Nephron progenitor cell (in vitro differentiated cells): Measurements from ENCODE around the gene MEIS2.

Experiments used
- DNase-seq: peaks from one replicate; pipeline ENCODE4 v3.0.0; 2021
- H3K27ac Mint-ChIP-seq: 2 replicates; pipeline ENCODE4 v1.8.0; 2021; ENCODE audit warnings: mild to moderate bottlenecking, moderate library complexity, mixed read lengths
- H3K27me3 Mint-ChIP-seq: 2 replicates; pipeline ENCODE4 v1.8.0; 2021; ENCODE audit warnings: mild to moderate bottlenecking, low read depth, mixed read lengths; ENCODE audit not compliant: poor library complexity
- H3K36me3 Mint-ChIP-seq: 2 replicates; pipeline ENCODE4 v1.8.0; 2021; ENCODE audit warnings: low read depth, mixed read lengths
- H3K4me1 Mint-ChIP-seq: 2 replicates; pipeline ENCODE4 v1.8.0; 2021; ENCODE audit warnings: mixed read lengths
- H3K4me3 Mint-ChIP-seq: 2 replicates; pipeline ENCODE4 v1.8.0; 2021; ENCODE audit warnings: mild to moderate bottlenecking, moderate library complexity, mixed read lengths
- H3K9me3 Mint-ChIP-seq: 2 replicates; pipeline ENCODE4 v1.8.0; 2021; ENCODE audit warnings: mild to moderate bottlenecking, moderate library complexity, mixed read lengths
- TF ChIP-seq, protein P1 (sequence below): fragments of 200-600 bp; sonication (generic); IDR thresholded peaks from 2 replicates; pipeline ENCODE4 v1.5.0; 2021; ENCODE audit warnings: antibody characterized with exemption

The MEIS2 gene

DNA sequence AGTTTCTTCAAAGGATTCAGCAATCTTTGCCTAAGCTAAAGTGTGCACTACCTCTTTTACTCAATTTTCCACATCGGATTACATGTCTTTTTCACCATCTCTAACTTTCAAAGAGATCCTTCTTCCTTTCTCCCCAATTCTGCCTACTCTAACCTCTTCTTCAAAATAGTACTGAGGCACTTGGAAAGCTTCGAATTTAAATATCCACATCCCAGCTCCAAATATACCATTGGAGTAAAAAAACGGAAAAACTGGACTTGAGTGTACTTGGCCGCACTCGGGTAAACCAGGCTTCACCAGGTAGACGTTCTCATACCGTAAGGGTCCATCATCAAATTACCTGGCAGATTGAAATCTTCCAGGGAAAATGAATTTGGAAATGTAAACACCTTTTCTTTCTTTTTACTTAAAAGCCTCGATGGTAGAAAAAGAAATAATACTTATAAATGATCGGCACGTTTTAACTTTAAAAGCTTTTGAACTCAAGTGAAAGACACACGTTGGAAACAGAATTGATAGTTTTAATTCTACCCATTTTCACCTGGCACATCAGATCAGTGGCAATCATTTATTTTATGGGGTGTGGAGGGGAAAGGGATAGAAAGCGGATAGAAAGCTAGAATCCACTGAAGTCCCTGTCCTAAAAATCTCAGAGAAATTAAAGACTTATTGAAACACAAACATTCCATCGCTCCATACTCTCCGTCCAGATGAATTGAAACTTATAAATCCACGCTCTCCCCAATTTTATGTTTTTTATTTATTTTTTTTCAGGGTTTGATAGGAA is 8.2 kb upstream of the MEIS2 start:
- Mint-ChIP-seq H3K4me3 (peak overlapping the region; percentile 99), H3K9me3 (no peaks in the 10 kb centered on the region), H3K27ac (peak overlapping the region; percentile 51), H3K4me1 (peaks cover 88% of the 10 kb centered on the region), H3K36me3 (no peaks in the 10 kb centered on the region), H3K27me3 (peaks cover 12% of the 10 kb centered on the region)
- TF ChIP-seq, protein P1, sequence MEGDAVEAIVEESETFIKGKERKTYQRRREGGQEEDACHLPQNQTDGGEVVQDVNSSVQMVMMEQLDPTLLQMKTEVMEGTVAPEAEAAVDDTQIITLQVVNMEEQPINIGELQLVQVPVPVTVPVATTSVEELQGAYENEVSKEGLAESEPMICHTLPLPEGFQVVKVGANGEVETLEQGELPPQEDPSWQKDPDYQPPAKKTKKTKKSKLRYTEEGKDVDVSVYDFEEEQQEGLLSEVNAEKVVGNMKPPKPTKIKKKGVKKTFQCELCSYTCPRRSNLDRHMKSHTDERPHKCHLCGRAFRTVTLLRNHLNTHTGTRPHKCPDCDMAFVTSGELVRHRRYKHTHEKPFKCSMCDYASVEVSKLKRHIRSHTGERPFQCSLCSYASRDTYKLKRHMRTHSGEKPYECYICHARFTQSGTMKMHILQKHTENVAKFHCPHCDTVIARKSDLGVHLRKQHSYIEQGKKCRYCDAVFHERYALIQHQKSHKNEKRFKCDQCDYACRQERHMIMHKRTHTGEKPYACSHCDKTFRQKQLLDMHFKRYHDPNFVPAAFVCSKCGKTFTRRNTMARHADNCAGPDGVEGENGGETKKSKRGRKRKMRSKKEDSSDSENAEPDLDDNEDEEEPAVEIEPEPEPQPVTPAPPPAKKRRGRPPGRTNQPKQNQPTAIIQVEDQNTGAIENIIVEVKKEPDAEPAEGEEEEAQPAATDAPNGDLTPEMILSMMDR: no peak
- DNase-seq: no peak

DNA sequence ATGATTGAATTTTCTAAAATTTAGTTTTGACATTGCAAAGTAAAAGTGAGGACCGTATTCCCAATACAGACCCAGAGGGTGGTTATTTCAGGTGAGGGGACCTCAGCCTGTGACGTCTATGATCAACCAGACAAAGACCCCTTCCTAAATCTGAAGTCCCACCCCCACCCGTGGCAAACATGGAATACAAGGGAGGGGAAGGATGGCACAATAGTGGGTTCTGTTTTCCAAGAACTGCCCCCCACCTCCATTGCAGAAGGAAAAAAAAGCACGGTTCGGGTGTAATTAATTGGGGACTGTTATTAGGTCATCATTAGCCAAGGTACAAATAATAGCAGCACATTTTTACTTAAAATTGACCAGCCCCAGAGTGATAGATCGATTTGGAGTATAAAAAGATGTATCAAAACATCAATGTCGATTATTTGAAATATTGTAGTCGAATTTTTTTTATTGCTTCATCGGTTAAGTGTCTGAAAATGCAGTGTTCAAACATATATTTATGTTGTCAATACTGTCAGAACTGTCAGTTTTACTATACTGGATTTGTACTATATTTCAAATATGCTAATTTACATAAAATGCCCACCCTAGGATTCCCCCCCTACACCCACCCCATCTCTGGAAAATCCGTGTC is 7.5 kb upstream of the MEIS2 start:
- H3K36me3 Mint-ChIP-seq: no peaks in the 10 kb centered on the region
- TF ChIP-seq, protein P1: no peak
- peaks cover 80% of the 10 kb centered on the region for H3K4me1 Mint-ChIP-seq
- H3K27ac Mint-ChIP-seq: peak overlapping the region; percentile 99
- DNase-seq: no peak
- H3K4me3 Mint-ChIP-seq: peak overlapping the region; percentile 99
- no peaks in the 10 kb centered on the region for H3K9me3 Mint-ChIP-seq
- H3K27me3 Mint-ChIP-seq: peaks cover 12% of the 10 kb centered on the region

DNA sequence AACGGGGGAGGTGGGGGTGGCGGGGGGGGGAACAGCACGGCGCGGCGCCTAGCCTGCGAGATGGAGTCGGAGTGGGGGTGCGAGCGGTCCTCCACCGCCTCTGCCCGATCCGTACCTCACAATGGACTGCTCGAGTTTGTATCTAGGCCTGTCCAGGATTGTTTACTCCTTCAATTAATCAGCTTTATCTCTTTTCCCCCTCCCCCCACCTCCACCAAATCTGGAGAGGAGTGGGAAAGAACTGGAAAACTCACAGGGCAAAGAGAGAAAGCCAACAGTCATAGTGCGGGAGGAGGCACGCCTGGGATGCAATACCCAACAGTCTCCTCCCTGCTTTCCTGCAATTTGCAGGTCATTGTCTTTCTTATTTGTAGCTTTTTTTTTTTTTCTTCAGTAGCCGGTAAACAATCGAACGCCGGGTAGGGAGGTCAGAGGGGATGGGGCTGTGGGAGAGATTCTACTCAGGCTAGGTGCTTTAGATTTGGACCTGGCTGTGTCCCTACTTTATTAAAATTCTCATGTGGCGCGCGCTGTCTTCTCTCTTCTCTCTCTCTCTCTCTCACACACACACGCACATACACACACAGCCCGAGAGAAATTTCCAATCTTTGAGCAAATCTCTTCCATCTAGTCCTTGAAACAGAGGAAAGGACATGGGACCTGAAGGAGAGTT is 6.9 kb upstream of the MEIS2 start:
- peak overlapping the region; percentile 99 for H3K27ac Mint-ChIP-seq
- DNase-seq: peak; percentile 33
- H3K4me3 Mint-ChIP-seq: peak overlapping the region; percentile 99
- peaks cover 5% of the 10 kb centered on the region for H3K36me3 Mint-ChIP-seq
- H3K9me3 Mint-ChIP-seq: no peaks in the 10 kb centered on the region
- peaks cover 12% of the 10 kb centered on the region for H3K27me3 Mint-ChIP-seq
- H3K4me1 Mint-ChIP-seq: peaks cover 74% of the 10 kb centered on the region
- TF ChIP-seq, protein P1: no peak

DNA sequence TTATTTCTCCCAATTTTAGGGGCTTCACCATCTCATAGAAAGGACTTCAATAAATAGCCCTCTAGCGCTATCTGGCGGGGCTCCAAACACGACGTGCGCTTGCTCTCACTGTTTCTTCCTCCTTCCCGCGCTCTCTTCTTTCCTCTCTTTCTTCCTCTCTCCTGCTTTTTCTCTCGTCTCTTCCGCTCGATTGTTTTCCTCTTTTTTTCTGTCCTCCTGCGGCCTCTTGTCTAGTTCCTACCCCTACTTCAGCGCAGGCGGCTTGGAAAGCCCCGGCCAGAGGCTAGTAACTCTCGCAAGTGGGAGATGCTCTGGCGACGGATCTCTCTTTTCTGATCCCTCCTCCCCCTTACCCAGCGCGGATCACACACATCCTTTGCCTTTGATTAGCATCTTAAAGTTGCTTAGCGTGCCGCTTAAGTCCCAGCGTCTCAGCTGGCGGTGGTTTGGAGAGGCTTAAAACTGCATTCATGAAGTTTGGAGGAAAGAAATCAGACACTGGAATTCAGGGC is 6.2 kb upstream of the MEIS2 start:
- H3K27me3 Mint-ChIP-seq: peaks cover 12% of the 10 kb centered on the region
- peak; percentile 55 for DNase-seq
- TF ChIP-seq, protein P1: peak; percentile 49
- peaks cover 67% of the 10 kb centered on the region for H3K4me1 Mint-ChIP-seq
- H3K27ac Mint-ChIP-seq: peak overlapping the region; percentile 99
- H3K36me3 Mint-ChIP-seq: peaks cover 7% of the 10 kb centered on the region
- H3K9me3 Mint-ChIP-seq: no peaks in the 10 kb centered on the region
- peak overlapping the region; percentile 99 for H3K4me3 Mint-ChIP-seq

DNA sequence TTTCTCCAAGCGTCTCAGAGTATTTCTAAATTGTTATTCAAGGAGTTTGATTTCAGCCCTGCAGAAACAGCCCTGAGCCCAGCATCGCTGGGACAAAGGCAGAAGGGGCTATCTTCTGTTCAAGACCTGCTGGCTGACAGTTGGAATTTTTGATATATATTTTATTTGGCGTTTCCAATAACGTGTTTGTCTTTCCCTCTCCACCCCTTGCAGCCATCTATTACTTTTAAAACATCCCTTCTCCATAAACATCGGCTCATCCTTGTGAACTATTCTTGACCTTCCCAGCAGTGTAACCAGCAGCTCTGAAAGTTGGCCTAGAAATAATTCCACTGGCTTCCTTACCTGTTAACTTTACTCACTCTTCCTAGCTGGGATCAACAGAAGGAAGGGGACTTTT is 5.5 kb upstream of the MEIS2 start:
- DNase-seq: no peak
- peaks cover 61% of the 10 kb centered on the region for H3K4me1 Mint-ChIP-seq
- H3K9me3 Mint-ChIP-seq: no peaks in the 10 kb centered on the region
- H3K4me3 Mint-ChIP-seq: peak overlapping the region; percentile 99
- H3K27ac Mint-ChIP-seq: peak overlapping the region; percentile 99
- peaks cover 11% of the 10 kb centered on the region for H3K27me3 Mint-ChIP-seq
- peaks cover 7% of the 10 kb centered on the region for H3K36me3 Mint-ChIP-seq
- TF ChIP-seq, protein P1: no peak
